Tibial nerve (tissue), 4 donors: ENCODE results near the gene ISG20. TPM values are rescaled to one million over a fixed set of nuclear protein-coding genes. Genes with fewer than 3 reads are reported as not detected.

Source experiments
- DNase-seq, 2 donors: peaks; one replicate each; pipeline ENCODE4 v3.0.0-alpha.2; 2019; ENCODE audit warnings: low spot score in 2 of 2
- H3K27ac ChIP-seq, 4 donors: fragments of 200-600 bp; sonication (generic) in 3 of 4; one replicate each; pipeline ENCODE4 v1.5.1; 2017 to 2019; ENCODE audit warnings: mild to moderate bottlenecking in 1 of 4
- H3K27me3 ChIP-seq, 2 donors: fragments of 200-600 bp; sonication (generic) in 1 of 2; one replicate each; pipeline versions ENCODE4 v1.5.1 to v1.6.0; 2017 to 2019
- H3K36me3 ChIP-seq, 3 donors: fragments of 200-600 bp; sonication (generic); one replicate each; pipeline ENCODE4 v1.5.1; 2018 to 2019
- H3K4me1 ChIP-seq, 4 donors: fragments of 200-600 bp; sonication (generic) in 3 of 4; one replicate each; pipeline ENCODE4 v1.5.1; 2017 to 2019
- H3K4me3 ChIP-seq, 4 donors: fragments of 200-600 bp; sonication (generic) in 3 of 4; one replicate each; pipeline ENCODE4 v1.5.1; 2017 to 2019; ENCODE audit warnings: mild to moderate bottlenecking in 1 of 4, moderate library complexity in 1 of 4
- H3K9me3 ChIP-seq, 4 donors: fragments of 200-600 bp; sonication (generic) in 3 of 4; one replicate each; pipeline ENCODE4 v1.5.1; 2017 to 2019
- CTCF ChIP-seq, 5 experiments: fragments of 200-600 bp in 3 of 5; fragments of 450-650 bp in 2 of 5; sonication (generic) in 3 of 5; IDR thresholded peaks; one replicate each; pipeline ENCODE4 v1.5.1; 2016 to 2019; ENCODE audit warnings: antibody characterized with exemption in 5 of 5, mild to moderate bottlenecking in 3 of 5, moderate library complexity in 2 of 5
- EP300 ChIP-seq, 2 donors: sonication (generic); formaldehyde crosslinking; IDR thresholded peaks; one replicate each; pipeline ENCODE4 v1.6.1; 2017; ENCODE audit warnings: antibody characterized with exemption in 2 of 2, mild to moderate bottlenecking in 1 of 2
- POLR2A ChIP-seq, 2 donors: fragments of 450-650 bp; IDR thresholded peaks; one replicate each; pipeline ENCODE4 v1.6.1; 2017; ENCODE audit warnings: antibody characterized with exemption in 2 of 2, mild to moderate bottlenecking in 2 of 2, moderate library complexity in 2 of 2
- WGBS, 2 donors: methylation state at CpG; one replicate each; pipeline ENCODE4 v1.1.5; 2018; 5-methylcytosine and 5-hydroxymethylcytosine counted together
- total RNA-seq, 4 donors: library from RNA; depleted of rRNA; stranded (reverse); fragments of >200 nt; gene quantifications; one replicate each; pipeline ENCODE4 v1.1.0, GENCODE V29; 2016

Gene ISG20
- total RNA-seq, 4 donors from 2014 or later, result 18.2 to 34.5 (median 23.8) TPM

DNA sequence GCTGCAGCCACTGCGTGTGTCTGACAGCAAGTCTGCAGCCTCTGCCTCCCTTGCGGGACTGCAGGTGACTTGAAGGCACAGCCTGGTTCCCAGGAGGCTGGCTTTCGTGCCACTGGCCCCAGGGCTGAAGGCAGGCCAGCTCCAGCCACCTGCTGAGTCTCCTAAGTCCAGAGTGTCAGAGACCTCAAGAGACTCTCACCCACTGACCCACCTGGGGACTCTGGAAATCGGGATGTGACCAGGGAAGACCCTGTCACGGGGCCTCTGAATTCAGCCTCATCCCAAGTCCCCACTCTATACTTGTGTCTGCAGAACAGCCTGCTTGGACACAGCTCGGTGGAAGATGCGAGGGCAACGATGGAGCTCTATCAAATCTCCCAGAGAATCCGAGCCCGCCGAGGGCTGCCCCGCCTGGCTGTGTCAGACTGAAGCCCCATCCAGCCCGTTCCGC, 16.3 kb downstream of the ISG20 start:
- H3K27ac ChIP-seq, result no peak overlapping the region
- TF ChIP-seq CTCF (IDR thresholded peaks at IDR 0.05), result no peak
- TF ChIP-seq POLR2A (IDR thresholded peaks at IDR 0.05), result no peak
- no peak for TF ChIP-seq EP300 (IDR thresholded peaks at IDR 0.05)
- no peak overlapping the region for H3K4me3 ChIP-seq
- no peaks in the 10 kb centered on the region for H3K27me3 ChIP-seq
- H3K36me3 ChIP-seq, result no peaks in the 10 kb centered on the region
- H3K4me1 ChIP-seq, result peaks cover 0 to 46% (median 15%) of the 10 kb centered on the region in 4 donors
- WGBS, 2 donors, result 88 to 91% methylated on average over 14 of the region's 14 CpGs
- DNase-seq, result no peak
- H3K9me3 ChIP-seq, result no peaks in the 10 kb centered on the region

- H3K4me3 ChIP-seq, result no peak overlapping the region
- no peaks in the 10 kb centered on the region for H3K27me3 ChIP-seq
- no peaks in the 10 kb centered on the region for H3K36me3 ChIP-seq
- peaks cover 0 to 45% (median 10%) of the 10 kb centered on the region in 4 donors for H3K4me1 ChIP-seq
- 89 to 90% methylated on average over 8 of the region's 8 CpGs for WGBS, 2 donors
- TF ChIP-seq POLR2A (IDR thresholded peaks at IDR 0.05), result no peak
- TF ChIP-seq EP300 (IDR thresholded peaks at IDR 0.05), result no peak
- no peak for TF ChIP-seq CTCF (IDR thresholded peaks at IDR 0.05)
- no peaks in the 10 kb centered on the region for H3K9me3 ChIP-seq
- H3K27ac ChIP-seq, result no peak overlapping the region
- no peak for DNase-seq
These were observed 17.1 kb downstream of the ISG20 start for GRCh38 chr15:88655800-88656488.

- 80 to 81% methylated on average over 7 to 10 of the region's 10 CpGs for WGBS, 2 donors
These were observed 18.0 kb downstream of the ISG20 start for GRCh38 chr15:88656760-88657221.

GRCh38 chr15:88657326-88658069, 18.7 kb downstream of the ISG20 start:
- H3K9me3 ChIP-seq, result no peaks in the 10 kb centered on the region
- 39 to 52% methylated on average over 13 of the region's 13 CpGs for WGBS, 2 donors
- no peaks in the 10 kb centered on the region for H3K27me3 ChIP-seq
- DNase-seq, result no peak
- H3K27ac ChIP-seq, result peak overlapping the region in 2 of 4 donors; percentile 2 to 45
- H3K36me3 ChIP-seq, result no peaks in the 10 kb centered on the region
- H3K4me1 ChIP-seq, result peaks cover 0 to 34% (median 7%) of the 10 kb centered on the region in 4 donors
- TF ChIP-seq POLR2A (IDR thresholded peaks at IDR 0.05), result no peak
- TF ChIP-seq CTCF (IDR thresholded peaks at IDR 0.05), result peak; percentile 43 to 85 (median 64)
- no peak overlapping the region for H3K4me3 ChIP-seq

More at GRCh38 chr15:88656760-88657221, 18.0 kb downstream of the ISG20 start:
- Histone ChIP-seq H3K9me3 (no peaks in the 10 kb centered on the region), H3K4me3 (no peak overlapping the region), H3K36me3 (no peaks in the 10 kb centered on the region), H3K4me1 (peaks cover 0 to 36% (median 9%) of the 10 kb centered on the region in 4 donors), H3K27ac (peak overlapping the region in 2 of 4 donors; percentile 2 to 45), H3K27me3 (no peaks in the 10 kb centered on the region)
- TF ChIP-seq POLR2A (IDR thresholded peaks at IDR 0.05), result no peak
- no peak for TF ChIP-seq EP300 (IDR thresholded peaks at IDR 0.05)
- TF ChIP-seq CTCF (IDR thresholded peaks at IDR 0.05), result no peak
- DNase-seq, result no peak
